HEK293 (cell line): ENCODE results near the gene NRG2.

ENCODE experiments used
- CTCF ChIA-PET: fragments of 350-600 bp; formaldehyde crosslinking; extraction: SDS; loops from one replicate; lab custom pipeline; 2021; ENCODE audit warnings: antibody characterized with exemption; lab: Yijun Ruan, JAX
- POLR2A ChIA-PET: fragments of 300-600 bp; formaldehyde crosslinking; extraction: SDS; loops from one replicate; lab custom pipeline; 2020; ENCODE audit warnings: antibody characterized with exemption, inconsistent platforms; lab: Yijun Ruan, JAX
- H3K27ac ChIP-seq: fragments of 200-500 bp; sonication (Bioruptor generic); 2 replicates; pipeline ENCODE4 v1.5.1; 2014; ENCODE audit warnings: low read depth, low read length, control low read depth, inconsistent platforms; ENCODE audit errors: extremely low read depth
- H3K36me3 ChIP-seq, 2 experiments: fragments of 200-500 bp in 1 of 2; sonication (Bioruptor generic) in 1 of 2; 1 replicate in 1 of 2; 2 replicates in 1 of 2; pipeline ENCODE4 v1.5.1; 2014 to 2017; ENCODE audit warnings: inconsistent platforms in 2 of 2, low read length in 2 of 2; ENCODE audit not compliant: control insufficient read depth in 2 of 2, insufficient read depth in 1 of 2
- H3K4me1 ChIP-seq: fragments of 200-500 bp; sonication (Bioruptor generic); 2 replicates; pipeline ENCODE4 v1.5.1; 2014; ENCODE audit warnings: mild to moderate bottlenecking, low read length, inconsistent platforms; ENCODE audit not compliant: control insufficient read depth, insufficient read depth
- H3K4me3 ChIP-seq: 2 replicates; pipeline ENCODE4 v1.5.1; 2011; ENCODE audit warnings: low read depth, mild to moderate bottlenecking, control low read depth, low read length, moderate library complexity
- H3K9me3 ChIP-seq: fragments of 200-500 bp; sonication (Bioruptor generic); 2 replicates; pipeline ENCODE4 v1.5.1; 2014; ENCODE audit warnings: low read depth, low read length, inconsistent platforms; ENCODE audit not compliant: control insufficient read depth, insufficient read depth
- HOXD13 ChIP-seq: sonication (generic); formaldehyde crosslinking; IDR thresholded peaks from 2 replicates; pipeline ENCODE4 v1.8.0; 2022; ENCODE audit warnings: missing genetic modification reagents, borderline replicate concordance
- MYNN ChIP-seq: fragments of 450-650 bp; formaldehyde crosslinking; IDR thresholded peaks from 2 replicates; pipeline ENCODE4 v1.5.1; 2016; ENCODE audit warnings: missing biosample characterization, missing genetic modification characterization, borderline replicate concordance
- OVOL3 ChIP-seq: fragments of 450-650 bp; formaldehyde crosslinking; IDR thresholded peaks from 2 replicates; pipeline ENCODE4 v1.5.1; 2016; ENCODE audit warnings: missing biosample characterization, missing genetic modification characterization
- SCRT1 ChIP-seq: fragments of 450-650 bp; formaldehyde crosslinking; IDR thresholded peaks from 2 replicates; pipeline ENCODE4 v1.5.1; 2016; ENCODE audit warnings: missing biosample characterization, missing genetic modification characterization, borderline replicate concordance
- SP2 ChIP-seq: fragments of 450-650 bp; formaldehyde crosslinking; IDR thresholded peaks from 2 replicates; pipeline ENCODE4 v1.5.1; 2016; ENCODE audit warnings: missing biosample characterization, missing genetic modification characterization
- ZBTB11 ChIP-seq: fragments of 450-650 bp; formaldehyde crosslinking; conservative IDR thresholded peaks from 2 replicates; pipeline ENCODE4 v1.5.1; 2016; ENCODE audit warnings: low read depth, missing biosample characterization, missing genetic modification characterization
- ZBTB17 ChIP-seq: fragments of 450-650 bp; formaldehyde crosslinking; IDR thresholded peaks from 2 replicates; pipeline ENCODE4 v1.5.1; 2016; ENCODE audit warnings: missing biosample characterization, missing genetic modification characterization
- ZBTB7A ChIP-seq: fragments of 450-650 bp; formaldehyde crosslinking; IDR thresholded peaks from 2 replicates; pipeline ENCODE4 v1.5.1; 2016; ENCODE audit warnings: low read depth, missing biosample characterization, missing genetic modification characterization
- ZNF112 ChIP-seq: fragments of 450-650 bp; formaldehyde crosslinking; IDR thresholded peaks from 2 replicates; pipeline ENCODE4 v1.5.0; 2017; ENCODE audit warnings: missing biosample characterization, missing genetic modification characterization
- ZNF155 ChIP-seq: fragments of 450-650 bp; formaldehyde crosslinking; IDR thresholded peaks from 2 replicates; pipeline ENCODE4 v1.5.1; 2016; ENCODE audit warnings: missing biosample characterization, missing genetic modification characterization
- ZNF157 ChIP-seq: fragments of 450-650 bp; formaldehyde crosslinking; IDR thresholded peaks from 2 replicates; pipeline ENCODE4 v1.5.1; 2016; ENCODE audit warnings: missing biosample characterization, missing genetic modification characterization
- ZNF223 ChIP-seq: fragments of 450-650 bp; formaldehyde crosslinking; IDR thresholded peaks from 2 replicates; pipeline ENCODE4 v1.5.1; 2016; ENCODE audit warnings: missing biosample characterization, missing genetic modification characterization
- ZNF23 ChIP-seq: fragments of 450-650 bp; formaldehyde crosslinking; IDR thresholded peaks from 2 replicates; pipeline ENCODE4 v1.5.1; 2016; ENCODE audit warnings: missing biosample characterization, missing genetic modification characterization, borderline replicate concordance
- ZNF324 ChIP-seq: fragments of 450-650 bp; formaldehyde crosslinking; IDR thresholded peaks from 2 replicates; pipeline ENCODE4 v1.5.1; 2016; ENCODE audit warnings: missing biosample characterization, missing genetic modification characterization
- ZNF350 ChIP-seq: fragments of 450-650 bp; formaldehyde crosslinking; IDR thresholded peaks from 2 replicates; pipeline ENCODE4 v1.5.0; 2017; ENCODE audit warnings: missing biosample characterization, mild to moderate bottlenecking, missing genetic modification characterization
- ZNF362 ChIP-seq: fragments of 450-650 bp; formaldehyde crosslinking; IDR thresholded peaks from 2 replicates; pipeline ENCODE4 v1.5.1; 2016; ENCODE audit warnings: missing biosample characterization, missing genetic modification characterization
- ZNF610 ChIP-seq: fragments of 450-650 bp; formaldehyde crosslinking; IDR thresholded peaks from 2 replicates; pipeline ENCODE4 v1.5.1; 2016; ENCODE audit warnings: missing biosample characterization, missing genetic modification characterization, borderline replicate concordance
- ZNF621 ChIP-seq: fragments of 450-650 bp; formaldehyde crosslinking; IDR thresholded peaks from 2 replicates; pipeline ENCODE4 v1.5.1; 2017; ENCODE audit warnings: missing biosample characterization, missing genetic modification characterization
- ZNF670 ChIP-seq: fragments of 450-650 bp; formaldehyde crosslinking; IDR thresholded peaks from 2 replicates; pipeline ENCODE4 v1.5.1; 2016; ENCODE audit warnings: missing biosample characterization, missing genetic modification characterization, low read depth
- ZNF76 ChIP-seq: fragments of 450-650 bp; formaldehyde crosslinking; IDR thresholded peaks from 2 replicates; pipeline ENCODE4; 2016; ENCODE audit warnings: low read depth, missing biosample characterization, missing genetic modification characterization, borderline replicate concordance
- ZSCAN23 ChIP-seq: fragments of 450-650 bp; formaldehyde crosslinking; IDR thresholded peaks from 2 replicates; pipeline ENCODE4 v1.5.1; 2016; ENCODE audit warnings: missing biosample characterization, missing genetic modification characterization
- TF ChIP-seq, protein P1 (sequence below): fragments of 450-650 bp; formaldehyde crosslinking; IDR thresholded peaks from 2 replicates; pipeline ENCODE4 v1.5.1; 2016; ENCODE audit warnings: missing biosample characterization, missing genetic modification characterization, low read depth
- TF ChIP-seq, protein P2 (sequence below): fragments of 450-650 bp; formaldehyde crosslinking; IDR thresholded peaks from 2 replicates; pipeline ENCODE4 v1.5.1; 2016; ENCODE audit warnings: missing biosample characterization, missing genetic modification characterization
- TF ChIP-seq, protein P3 (sequence below): fragments of 450-650 bp; formaldehyde crosslinking; IDR thresholded peaks from 2 replicates; pipeline ENCODE4 v1.5.1; 2016; ENCODE audit warnings: missing biosample characterization, missing genetic modification characterization

Gene NRG2

DNA sequence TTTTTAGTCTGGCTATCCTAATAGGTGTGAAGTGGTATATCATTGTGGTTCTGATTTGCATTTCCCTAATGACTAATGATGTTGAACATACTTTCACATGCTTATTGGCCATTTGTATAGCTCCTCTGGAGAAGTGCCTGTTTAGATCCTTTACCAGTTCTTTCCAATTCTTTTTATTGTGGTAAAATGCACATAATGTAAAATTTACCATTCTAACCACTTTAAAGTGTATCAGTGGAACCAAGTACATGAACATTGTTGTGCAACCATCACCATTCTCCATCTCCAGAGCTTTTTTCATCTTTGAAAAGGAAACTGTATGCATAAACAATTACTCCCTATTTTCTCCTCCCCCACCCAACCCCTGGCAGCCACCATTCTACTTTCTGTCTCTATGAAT is 95.4 kb downstream of the NRG2 start:
- no peak overlapping the region for H3K27ac ChIP-seq
- ChIA-PET CTCF (interaction anchor here (0.6 to 4.7 kb wide), 2 partner anchors 12 to 20 kb away, joined by 4 to 34 read pairs; no protein-coding TSS in a partner anchor), POLR2A (no interaction called here)
- TF ChIP-seq ZNF362 (tag by site-specific recombination) (no peak), ZNF155 (tag by site-specific recombination) (no peak), OVOL3 (no peak), ZNF670 (no peak), ZNF621 (tag by site-specific recombination) (no peak), ZNF112 (no peak), ZBTB7A (no peak), ZSCAN23 (tag by site-specific recombination) (no peak), SP2 (no peak), HOXD13 (CRISPR knock-in tag) (no peak), ZNF223 (tag by site-specific recombination) (no peak), ZBTB11 (tag by site-specific recombination) (no peak), ZBTB17 (tag by site-specific recombination) (no peak), ZNF324 (tag by site-specific recombination) (no peak)
- TF ChIP-seq, protein P1, sequence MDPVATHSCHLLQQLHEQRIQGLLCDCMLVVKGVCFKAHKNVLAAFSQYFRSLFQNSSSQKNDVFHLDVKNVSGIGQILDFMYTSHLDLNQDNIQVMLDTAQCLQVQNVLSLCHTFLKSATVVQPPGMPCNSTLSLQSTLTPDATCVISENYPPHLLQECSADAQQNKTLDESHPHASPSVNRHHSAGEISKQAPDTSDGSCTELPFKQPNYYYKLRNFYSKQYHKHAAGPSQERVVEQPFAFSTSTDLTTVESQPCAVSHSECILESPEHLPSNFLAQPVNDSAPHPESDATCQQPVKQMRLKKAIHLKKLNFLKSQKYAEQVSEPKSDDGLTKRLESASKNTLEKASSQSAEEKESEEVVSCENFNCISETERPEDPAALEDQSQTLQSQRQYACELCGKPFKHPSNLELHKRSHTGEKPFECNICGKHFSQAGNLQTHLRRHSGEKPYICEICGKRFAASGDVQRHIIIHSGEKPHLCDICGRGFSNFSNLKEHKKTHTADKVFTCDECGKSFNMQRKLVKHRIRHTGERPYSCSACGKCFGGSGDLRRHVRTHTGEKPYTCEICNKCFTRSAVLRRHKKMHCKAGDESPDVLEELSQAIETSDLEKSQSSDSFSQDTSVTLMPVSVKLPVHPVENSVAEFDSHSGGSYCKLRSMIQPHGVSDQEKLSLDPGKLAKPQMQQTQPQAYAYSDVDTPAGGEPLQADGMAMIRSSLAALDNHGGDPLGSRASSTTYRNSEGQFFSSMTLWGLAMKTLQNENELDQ (tag by site-specific recombination) = no peak
- no peaks in the 10 kb centered on the region for H3K4me1 ChIP-seq
- no peaks in the 10 kb centered on the region for H3K36me3 ChIP-seq
- no peak overlapping the region for H3K4me3 ChIP-seq
- H3K9me3 ChIP-seq = no peaks in the 10 kb centered on the region

GRCh38 chr5:139946440-139946839 is 96.7 kb downstream of the NRG2 start:
- Histone ChIP-seq H3K4me3 (no peak overlapping the region), H3K36me3 (no peaks in the 10 kb centered on the region), H3K27ac (no peak overlapping the region), H3K9me3 (no peaks in the 10 kb centered on the region), H3K4me1 (no peaks in the 10 kb centered on the region)
- TF ChIP-seq, protein P2, sequence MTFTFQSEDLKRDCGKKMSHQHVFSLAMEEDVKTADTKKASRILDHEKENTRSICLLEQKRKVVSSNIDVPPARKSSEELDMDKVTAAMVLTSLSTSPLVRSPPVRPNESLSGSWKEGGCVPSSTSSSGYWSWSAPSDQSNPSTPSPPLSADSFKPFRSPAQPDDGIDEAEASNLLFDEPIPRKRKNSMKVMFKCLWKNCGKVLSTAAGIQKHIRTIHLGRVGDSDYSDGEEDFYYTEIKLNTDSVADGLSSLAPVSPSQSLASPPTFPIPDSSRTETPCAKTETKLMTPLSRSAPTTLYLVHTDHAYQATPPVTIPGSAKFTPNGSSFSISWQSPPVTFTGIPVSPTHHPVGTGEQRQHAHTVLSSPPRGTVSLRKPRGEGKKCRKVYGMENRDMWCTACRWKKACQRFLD (tag by site-specific recombination) = no peak
- TF ChIP-seq ZNF610 (tag by site-specific recombination) (no peak), ZNF157 (no peak), ZNF23 (tag by site-specific recombination) (no peak), ZNF76 (tag by site-specific recombination) (no peak), ZNF350 (tag by site-specific recombination) (no peak), MYNN (no peak), SCRT1 (tag by site-specific recombination) (no peak)
- TF ChIP-seq, protein P3, sequence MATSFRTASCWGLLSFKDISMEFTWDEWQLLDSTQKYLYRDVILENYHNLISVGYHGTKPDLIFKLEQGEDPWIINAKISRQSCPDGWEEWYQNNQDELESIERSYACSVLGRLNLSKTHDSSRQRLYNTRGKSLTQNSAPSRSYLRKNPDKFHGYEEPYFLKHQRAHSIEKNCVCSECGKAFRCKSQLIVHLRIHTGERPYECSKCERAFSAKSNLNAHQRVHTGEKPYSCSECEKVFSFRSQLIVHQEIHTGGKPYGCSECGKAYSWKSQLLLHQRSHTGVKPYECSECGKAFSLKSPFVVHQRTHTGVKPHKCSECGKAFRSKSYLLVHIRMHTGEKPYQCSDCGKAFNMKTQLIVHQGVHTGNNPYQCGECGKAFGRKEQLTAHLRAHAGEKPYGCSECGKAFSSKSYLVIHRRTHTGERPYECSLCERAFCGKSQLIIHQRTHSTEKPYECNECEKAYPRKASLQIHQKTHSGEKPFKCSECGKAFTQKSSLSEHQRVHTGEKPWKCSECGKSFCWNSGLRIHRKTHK (tag by site-specific recombination) = no peak
- POLR2A ChIA-PET = no interaction called here
- CTCF ChIA-PET = interaction anchor here (0.8 kb wide), 1 partner anchor 23 kb away, joined by 4 read pairs; no protein-coding TSS in a partner anchor
